Measurements from ENCODE around the gene ROBO2.

The ROBO2 gene

DNA sequence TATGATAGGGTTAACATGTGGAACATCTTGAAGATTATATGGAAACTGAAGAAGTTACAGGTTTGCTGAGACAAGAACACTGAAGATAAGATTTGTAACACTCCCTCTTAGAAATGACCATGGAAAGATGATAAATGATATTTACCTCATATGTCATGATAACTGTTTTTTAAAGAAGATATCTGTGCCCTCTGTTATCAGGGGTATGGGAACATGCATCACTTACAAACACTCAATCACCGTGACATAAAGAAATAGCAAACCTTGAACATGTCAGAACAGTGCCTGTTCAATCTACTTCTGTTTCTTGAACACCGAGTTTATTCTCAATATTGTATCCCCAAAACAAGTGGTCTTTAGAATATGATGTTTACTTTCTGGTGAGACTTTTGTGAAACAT is 149.4 kb downstream of the ROBO2 start:
- no peak for DNase-seq (ENCODE audit: low read depth, low spot score)

DNA sequence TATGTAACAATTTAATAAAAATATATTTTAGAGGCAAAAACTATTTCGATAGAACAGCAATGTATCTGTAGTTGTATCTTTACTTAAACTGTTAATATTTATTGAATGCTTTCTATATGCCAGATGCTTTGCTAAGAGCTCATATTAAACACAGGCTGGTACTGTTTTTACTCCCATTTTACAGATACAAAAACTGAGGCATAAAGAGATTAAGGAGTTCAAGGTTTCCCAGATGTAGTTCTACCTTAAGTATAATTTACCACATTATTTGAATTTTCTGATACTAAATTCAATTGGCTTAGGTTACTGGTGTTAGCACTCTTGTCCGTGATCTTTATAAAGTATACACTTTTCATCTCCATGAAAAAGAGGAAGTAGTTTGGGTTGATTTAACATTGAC is 149.8 kb downstream of the ROBO2 start:
- no peak for DNase-seq (ENCODE audit: low read depth, low spot score)

DNA sequence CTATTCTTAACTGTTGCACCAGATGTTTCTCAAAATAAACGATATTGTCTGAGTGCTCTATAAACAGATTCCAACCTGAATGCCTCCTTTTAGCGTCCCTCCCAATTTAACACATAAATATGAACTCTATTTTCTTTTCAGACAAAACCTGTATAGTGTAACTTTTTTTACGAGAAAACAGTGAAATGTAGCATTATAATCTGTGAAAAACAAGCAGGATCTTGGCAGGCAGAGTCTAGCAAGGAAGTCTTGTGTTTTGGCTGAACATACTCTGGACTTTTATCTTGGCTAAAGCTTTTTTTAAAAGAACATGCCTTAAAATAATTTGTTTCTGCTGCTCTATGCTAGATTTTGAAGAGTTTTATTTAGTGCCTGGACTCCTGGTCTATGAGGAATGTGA is 150.5 kb downstream of the ROBO2 start:
- no peak for DNase-seq (ENCODE audit: low read depth, low spot score)

- no peak for DNase-seq (ENCODE audit: low read depth, low spot score)
Measured at GRCh38 chr3:77191014-77191413, 151.1 kb downstream of the ROBO2 start.

DNA sequence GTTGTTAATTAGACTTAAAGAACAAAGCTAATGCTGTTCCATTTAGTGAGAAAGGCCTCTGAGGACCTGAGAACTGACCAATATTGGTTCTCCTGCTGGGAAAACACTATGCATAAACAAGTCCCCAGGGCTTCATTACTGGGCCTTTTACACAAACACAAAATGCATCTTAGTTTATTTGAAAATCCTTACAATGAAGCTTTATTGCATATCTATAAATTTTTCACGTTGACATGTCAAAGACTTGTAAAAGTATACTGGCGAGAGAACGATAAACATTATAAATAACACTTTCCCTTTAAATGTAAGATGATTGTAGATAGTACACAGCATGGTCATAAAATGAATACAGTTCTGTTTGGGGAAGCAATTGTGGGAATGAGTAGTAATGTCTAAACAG is 151.7 kb downstream of the ROBO2 start:
- DNase-seq (ENCODE audit: low read depth, low spot score) = no peak

DNA sequence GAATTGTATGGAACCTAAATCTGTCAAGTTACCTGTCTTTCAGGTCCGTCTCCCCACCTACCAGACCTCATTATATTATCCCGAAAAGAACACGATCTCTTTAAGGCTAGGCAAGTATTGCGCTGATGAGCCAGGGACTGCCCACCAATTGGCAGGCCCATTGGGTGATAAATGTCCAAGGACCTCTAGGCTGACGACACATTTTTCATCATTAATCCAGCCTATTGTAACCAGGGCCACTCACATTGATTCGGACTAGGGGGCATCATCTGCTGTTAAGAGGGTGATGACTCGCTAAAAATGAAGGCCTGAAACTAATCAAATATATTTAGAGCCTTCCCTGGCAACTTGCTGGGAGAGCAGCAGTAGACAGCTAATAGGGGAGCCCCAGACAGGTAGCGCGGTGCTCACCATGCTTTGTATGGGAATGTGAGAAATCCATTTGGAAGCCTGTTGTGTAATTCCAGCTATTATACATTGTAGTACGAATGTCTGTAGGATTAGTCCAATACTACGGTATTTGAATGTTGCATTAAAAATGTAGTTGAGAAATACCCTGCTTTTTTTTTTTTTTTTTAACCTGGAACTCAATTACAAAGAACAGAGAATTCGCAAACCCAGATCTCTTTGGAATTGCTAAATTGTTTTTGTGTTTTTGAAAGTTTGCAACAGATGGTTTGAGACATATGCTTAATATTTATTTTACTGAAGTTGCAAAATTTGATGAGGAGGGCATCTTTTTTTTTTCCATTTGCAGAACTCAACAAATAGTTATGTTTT is 156.1 kb downstream of the ROBO2 start:
- DNase-seq (ENCODE audit: low read depth, low spot score) = no peak

DNA sequence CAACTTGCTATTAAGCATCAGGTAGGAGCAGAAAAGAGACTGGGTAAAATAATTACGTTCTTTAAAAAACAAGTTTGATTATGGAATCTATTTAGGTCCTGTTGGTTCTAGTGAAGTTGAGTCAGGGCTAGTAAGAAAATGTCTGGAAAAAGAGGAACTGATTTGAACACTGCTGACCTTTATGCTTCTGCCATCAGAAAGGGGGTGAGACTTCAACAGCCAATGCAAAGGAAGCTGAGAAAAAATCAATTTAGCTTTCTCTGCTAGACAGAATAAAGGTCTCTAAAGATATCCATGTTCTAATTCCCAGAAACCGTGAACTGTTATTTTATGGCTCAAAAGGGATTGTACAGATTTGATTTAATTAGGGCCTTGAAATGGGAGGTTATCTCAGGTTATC is 157.5 kb downstream of the ROBO2 start:
- DNase-seq (ENCODE audit: low read depth, low spot score) = no peak

GRCh38 chr3:77203851-77204250 is 164.0 kb downstream of the ROBO2 start:
- no peak for DNase-seq (ENCODE audit: low read depth, low spot score)

DNA sequence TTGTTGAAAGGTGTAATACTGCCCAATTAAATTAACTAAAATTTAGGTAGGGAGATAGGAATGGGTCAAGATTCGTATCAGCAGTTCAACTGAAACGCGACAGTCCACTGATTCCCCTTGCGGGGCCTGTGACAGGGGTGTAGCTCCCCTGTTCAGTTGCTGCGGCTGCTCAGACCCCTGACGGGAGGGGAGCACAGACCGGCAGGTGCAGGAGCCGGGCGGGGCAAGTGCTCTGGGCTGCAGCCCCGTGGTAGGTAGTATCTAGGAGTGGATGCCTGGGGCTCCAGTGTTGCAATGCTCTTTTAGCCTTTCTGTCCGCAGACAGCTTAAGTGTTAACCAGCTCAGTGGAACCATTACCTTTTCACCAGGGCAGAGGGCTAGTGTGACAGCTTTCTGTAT is 164.9 kb downstream of the ROBO2 start:
- DNase-seq (ENCODE audit: low read depth, low spot score) = no peak

DNA sequence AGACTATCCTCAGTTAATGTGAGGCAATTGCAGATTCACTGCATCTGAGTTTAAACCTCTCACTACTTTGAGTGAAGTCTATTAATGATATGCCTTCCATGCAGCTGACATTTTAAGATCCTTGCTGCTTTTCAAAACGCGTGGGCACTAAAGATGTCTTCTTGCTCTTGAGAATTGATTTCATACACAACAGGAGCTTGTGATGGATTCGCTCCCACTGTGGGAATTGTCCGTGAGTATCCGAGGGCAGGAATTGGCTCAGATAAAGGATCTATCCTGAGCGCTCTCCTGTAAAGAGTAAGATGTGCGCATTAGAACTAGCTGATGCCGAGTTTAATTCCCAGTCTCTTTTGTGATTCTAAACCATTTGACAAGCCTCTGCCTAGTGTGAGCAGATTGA is 167.9 kb downstream of the ROBO2 start:
- no peak for DNase-seq (ENCODE audit: low read depth, low spot score)

GRCh38 chr3:77222701-77223100 is 182.8 kb downstream of the ROBO2 start:
- no peak for DNase-seq (ENCODE audit: low read depth, low spot score)

- no peak for DNase-seq (ENCODE audit: low read depth, low spot score)
Measured at GRCh38 chr3:77227567-77227966, 187.7 kb downstream of the ROBO2 start.

GRCh38 chr3:77232557-77232956 is 192.7 kb downstream of the ROBO2 start:
- DNase-seq (ENCODE audit: low read depth, low spot score) = no peak

- no peak for DNase-seq (ENCODE audit: low read depth, low spot score)
Measured at GRCh38 chr3:77234004-77234403, 194.1 kb downstream of the ROBO2 start.

DNA sequence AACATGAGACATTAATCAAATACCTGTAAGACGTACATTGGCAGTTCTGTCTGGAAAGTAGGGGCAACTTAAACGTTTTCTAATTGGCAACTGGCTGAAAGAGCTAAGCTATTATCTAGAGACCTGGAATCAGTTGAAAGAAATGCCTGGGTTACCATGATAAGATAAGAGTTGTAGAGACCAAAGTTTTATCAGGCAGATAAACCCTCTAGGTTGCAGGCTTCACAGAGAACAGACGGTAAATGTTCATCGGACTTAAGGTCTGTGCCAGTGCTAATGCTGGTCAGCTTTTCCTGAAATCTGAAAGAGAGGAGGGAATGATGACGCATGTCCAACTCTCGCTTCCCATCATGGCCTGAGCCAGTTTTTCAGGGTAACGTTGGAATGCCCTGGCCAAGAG is 196.2 kb downstream of the ROBO2 start:
- DNase-seq (ENCODE audit: low read depth, low spot score) = no peak

DNA sequence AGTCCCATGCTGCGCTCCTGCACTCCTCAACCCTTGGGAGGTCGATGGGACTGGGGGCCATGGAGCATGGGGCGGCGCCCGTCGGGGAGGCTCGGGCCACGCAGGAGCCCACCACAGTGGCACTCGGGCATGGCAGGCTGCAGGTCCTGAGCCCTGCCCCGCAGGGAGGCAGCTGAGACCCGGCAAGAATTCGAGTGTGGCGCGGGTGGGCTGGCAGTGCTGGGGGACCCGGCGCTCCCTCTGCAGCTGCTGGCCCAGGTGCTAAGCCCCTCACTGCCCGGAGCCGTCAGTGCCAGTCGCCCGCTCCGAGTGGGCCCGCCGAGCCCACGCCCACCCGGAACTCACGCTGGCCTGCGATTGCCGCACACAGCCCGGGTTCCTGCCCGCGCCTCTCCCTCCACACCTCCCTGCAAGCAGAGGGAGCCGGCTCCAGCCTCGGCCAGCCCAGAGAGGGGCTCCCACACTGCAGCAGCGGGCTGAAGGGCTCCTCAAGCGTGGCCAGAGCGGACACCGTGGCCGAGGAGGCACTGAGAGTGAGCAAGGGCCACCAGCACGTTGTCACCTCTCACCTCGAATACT is 200.3 kb downstream of the ROBO2 start:
- no peak for DNase-seq (ENCODE audit: low read depth, low spot score)

DNA sequence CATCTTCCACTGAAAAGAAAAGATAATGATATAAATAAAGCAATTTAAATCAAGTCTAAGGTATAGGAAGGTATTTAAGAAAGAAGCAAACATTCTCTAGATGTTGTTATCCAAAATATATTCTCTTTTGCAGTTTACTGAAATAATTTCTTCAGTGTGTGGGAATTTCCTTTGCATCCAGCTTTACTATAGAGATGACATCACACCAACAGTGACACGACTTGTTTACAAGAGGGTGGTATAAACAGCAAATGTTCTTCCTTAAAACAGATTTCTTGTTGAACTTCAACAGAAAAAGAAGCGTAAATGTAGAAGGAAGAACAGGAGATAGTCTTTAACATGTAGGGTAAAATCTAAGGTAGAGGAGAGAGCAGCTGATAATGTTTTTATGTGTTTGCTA is 202.5 kb downstream of the ROBO2 start:
- DNase-seq (ENCODE audit: low read depth, low spot score) = no peak

DNA sequence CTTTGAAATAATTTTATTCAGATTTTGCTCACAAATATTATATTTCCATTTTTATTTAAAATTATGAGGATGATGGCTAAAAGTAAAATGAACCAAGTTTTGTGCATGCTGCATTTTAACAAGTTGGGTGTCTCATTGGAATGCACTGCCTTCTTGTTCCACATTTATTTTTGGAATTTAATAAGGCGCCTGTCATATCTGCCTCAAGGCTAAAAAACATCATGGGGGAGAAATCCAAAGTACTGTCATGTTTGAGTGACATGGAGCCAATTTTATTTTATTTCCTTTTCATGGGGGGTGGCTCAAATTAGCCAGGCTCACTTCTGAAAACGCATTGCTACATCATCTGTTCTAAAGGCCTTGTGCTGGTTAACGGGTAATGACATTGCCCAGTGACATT is 205.1 kb downstream of the ROBO2 start:
- no peak for DNase-seq (ENCODE audit: low read depth, low spot score)

DNA sequence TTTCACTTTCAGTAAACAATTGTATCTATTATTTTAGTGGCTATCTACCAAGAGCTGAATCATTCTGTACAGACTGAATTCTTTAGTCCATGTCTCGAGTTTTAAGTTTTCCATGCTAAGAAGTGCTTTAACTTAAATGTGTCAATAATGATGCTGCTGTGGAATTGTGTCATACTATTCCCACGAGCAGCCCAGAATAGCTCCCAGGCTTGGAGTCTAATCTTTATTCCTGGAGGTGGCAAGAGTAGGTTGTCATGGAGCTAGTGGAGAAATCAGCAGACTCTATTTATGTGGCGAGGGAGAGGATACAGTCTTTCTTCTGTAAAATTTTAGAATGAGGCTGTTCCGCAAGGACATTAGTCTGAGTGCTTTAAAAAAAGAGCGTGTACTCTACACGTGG is 207.2 kb downstream of the ROBO2 start:
- DNase-seq (ENCODE audit: low read depth, low spot score) = no peak

- no peak for DNase-seq (ENCODE audit: low read depth, low spot score)
Measured at GRCh38 chr3:77247817-77248216, 207.9 kb downstream of the ROBO2 start.

GRCh38 chr3:77248420-77248819 is 208.5 kb downstream of the ROBO2 start:
- DNase-seq (ENCODE audit: low read depth, low spot score) = no peak

DNA sequence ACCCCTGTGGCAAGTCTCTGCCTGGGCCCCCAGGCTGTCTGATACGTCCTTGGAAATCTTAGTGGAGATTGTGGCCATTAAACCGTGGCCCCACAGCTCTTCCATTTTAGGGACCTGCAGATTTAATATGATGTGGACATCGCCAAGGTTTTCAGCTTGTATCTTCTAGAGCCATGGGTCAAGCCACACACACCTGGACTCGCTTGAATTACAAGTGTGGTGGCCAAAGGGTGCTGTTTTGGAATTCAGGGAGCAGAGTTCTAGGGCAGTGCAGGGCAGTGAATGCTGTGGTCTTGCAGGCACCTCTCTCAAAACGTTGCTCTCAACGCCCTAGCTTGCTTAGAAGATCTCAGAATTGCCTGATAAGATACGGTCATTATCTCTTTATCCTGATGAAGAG is 211.2 kb downstream of the ROBO2 start:
- no peak for DNase-seq (ENCODE audit: low read depth, low spot score)

DNA sequence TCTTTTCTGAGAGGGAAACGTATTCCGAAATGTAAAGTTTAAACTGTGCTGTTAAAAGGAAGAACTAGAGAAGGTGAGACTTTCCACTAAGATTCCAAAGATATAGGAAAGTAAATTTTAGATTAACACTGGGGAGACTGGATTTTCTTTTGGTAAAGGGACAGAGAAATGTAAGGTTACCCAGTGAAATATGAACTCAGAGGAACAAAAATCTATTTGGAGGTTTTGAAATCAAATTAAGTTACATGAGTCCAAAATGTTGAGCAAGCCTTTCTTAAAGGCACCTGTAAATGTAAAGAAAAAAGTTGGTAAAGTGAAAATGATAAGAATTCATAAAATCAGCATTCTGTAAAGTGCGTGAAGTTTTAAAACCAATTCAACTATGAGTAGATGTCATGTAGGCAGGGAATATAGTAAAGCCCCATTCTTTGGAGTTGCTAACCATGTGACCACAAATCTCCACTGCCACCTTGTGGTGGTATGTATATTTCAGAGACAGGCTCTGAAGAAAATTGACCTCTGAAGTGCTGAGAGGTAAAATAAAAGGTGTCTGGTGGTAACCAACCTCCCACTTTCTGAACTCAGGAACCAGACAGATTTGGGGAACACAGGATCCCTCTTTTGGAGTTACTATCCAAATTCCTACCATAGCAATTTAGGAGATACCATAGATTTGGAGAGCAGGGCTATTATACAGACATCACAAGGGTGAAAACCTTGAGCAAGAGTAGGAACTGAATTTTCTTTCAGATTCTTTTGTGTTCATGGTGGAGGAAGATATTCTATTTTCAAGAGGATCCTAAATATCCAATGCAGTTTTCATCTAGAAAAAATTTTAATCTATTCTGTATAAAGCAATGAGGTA is 215.3 kb downstream of the ROBO2 start:
- no peak for DNase-seq (ENCODE audit: low read depth, low spot score)

Measured in activated naive CD8-positive, alpha-beta T cell treated with anti-CD3 and anti-CD28 coated beads, Interleukin-2, amount 50 U/mL, for 16 hours (primary cell).